Adrenal gland (tissue), 5 donors: Measurements from ENCODE around the gene GDF3.
A peak's percentile ranks its signal among the peaks of the same experiment; 100 is the strongest.

ENCODE experiments used
- CTCF ChIP-seq, 6 experiments: fragments of 450-650 bp in 4 of 6; fragments of 200-600 bp in 2 of 6; sonication (generic) in 1 of 6; IDR thresholded peaks; 1 replicate in 5 of 6; 2 replicates in 1 of 6; pipeline versions ENCODE4 v1.5.1 to v1.8.0; 2016 to 2021; ENCODE audit warnings: antibody characterized with exemption in 6 of 6, mild to moderate bottlenecking in 2 of 6, moderate library complexity in 1 of 6
- POLR2A ChIP-seq, 2 donors: fragments of 450-650 bp; IDR thresholded peaks; one replicate each; pipeline ENCODE4 v1.6.1; 2017; ENCODE audit warnings: antibody characterized with exemption in 2 of 2, mild to moderate bottlenecking in 2 of 2, moderate library complexity in 1 of 2
- donor health status: DM: no; HTN: no; CAD: no.

- peak in 2 of 6 experiments; percentile 7 to 34 for TF ChIP-seq CTCF (IDR thresholded peaks at IDR 0.05)
- no peak for TF ChIP-seq POLR2A (IDR thresholded peaks at IDR 0.05)
These were observed 28.4 kb downstream of the GDF3 start for GRCh38 chr12:7667125-7667524.
